ENCODE results near the gene CACNA1C.

CACNA1C gene

DNA sequence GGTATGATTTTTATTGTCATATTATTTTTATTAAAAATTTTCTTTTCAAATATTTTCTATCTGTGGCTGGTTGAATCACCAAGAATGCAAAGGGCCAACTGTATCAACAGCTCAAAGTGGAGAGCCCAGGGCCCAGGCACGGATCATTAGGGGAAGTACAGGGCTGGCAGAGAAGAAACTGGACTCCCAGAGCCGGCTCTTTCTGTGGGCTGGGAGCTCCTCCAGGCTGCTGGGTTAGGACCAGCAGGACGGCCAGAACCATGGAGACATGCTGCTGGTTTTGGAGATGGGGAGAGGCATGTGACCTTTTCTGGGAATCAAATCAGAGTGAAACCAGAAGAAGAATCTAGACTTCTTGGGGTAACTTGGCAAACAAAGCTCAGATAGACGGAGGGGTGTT lies 220.5 kb downstream of the CACNA1C start:
- no peak for DNase-seq (ENCODE audit: low read depth in 2 of 2, low spot score in 1 of 2)

DNA sequence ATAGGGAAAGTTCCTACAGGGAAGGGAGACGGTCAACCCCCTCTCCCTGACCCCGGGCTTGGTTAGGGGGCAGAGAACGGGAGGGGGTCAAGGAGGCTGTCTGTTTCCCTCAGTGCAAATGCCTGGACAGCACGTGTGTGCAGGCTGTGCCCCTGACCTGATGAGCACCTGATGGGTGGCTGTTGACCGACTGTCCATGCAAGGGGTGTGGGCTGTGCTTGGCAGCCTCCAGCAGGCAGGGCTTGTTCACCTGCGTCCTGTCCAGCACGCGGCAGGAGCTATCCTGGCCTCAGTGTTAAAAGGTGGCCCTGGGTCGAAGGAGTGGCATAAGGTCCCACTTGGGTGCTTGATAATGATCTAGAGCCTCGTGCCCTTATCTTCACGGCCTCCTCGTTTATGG lies 221.0 kb downstream of the CACNA1C start:
- DNase-seq (ENCODE audit: low read depth in 2 of 2, low spot score in 1 of 2): no peak

DNA sequence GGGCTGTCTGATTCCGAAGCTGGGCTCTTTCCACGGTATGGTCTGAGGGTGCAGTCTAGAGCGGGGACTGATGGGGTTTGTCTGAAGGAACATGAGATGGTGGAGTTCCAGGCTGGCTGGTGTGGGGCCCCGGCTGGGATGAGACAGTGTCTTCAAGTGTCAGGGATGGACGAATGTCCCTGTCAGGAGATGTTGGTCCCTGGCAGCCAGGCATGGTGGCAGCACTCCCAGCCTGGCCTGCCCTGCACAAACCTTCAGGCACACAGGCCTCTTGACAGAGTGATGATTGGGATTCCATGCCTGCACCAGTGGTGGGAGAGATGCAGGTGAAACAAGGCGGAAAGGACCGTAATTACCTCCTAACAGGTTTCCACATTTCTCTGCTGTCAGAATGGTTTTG lies 221.9 kb downstream of the CACNA1C start:
- no peak for DNase-seq (ENCODE audit: low read depth in 2 of 2, low spot score in 1 of 2)

DNA sequence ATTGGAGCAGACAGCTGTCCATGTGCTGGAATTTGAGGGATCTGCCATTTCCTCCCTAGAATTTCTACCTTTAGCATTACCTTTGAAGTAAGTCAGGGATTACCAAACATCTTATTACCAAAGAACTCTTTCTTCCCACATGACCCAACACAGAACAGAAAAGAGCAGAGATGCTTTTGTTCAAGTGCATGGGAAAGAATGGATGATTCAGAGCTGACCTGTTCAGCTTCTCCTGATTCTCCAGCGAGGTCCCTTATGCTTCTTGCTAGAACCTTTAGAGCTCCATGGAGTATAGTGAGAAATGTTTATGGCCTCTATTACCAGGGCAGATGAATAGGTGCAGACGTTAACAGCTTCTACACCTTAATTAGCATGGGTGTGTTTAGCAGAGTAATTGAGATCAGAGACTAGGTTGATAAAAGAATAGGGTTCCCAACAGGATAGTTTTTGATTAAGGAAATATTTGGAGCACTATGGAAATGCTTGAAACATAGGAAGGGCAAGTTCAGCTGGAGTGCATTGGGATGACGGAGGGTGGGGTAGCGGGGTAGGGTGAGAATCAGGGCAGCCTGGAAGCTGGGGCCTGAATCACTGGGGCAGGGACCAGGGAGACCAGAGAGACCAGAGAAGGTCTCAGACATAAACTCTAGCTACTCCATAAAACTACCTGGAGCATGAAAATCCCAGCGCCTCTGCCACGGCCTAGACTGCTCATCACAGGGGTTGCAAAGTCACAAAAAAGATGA lies 223.7 kb downstream of the CACNA1C start:
- DNase-seq (ENCODE audit: low read depth in 2 of 2, low spot score in 1 of 2): no peak

DNA sequence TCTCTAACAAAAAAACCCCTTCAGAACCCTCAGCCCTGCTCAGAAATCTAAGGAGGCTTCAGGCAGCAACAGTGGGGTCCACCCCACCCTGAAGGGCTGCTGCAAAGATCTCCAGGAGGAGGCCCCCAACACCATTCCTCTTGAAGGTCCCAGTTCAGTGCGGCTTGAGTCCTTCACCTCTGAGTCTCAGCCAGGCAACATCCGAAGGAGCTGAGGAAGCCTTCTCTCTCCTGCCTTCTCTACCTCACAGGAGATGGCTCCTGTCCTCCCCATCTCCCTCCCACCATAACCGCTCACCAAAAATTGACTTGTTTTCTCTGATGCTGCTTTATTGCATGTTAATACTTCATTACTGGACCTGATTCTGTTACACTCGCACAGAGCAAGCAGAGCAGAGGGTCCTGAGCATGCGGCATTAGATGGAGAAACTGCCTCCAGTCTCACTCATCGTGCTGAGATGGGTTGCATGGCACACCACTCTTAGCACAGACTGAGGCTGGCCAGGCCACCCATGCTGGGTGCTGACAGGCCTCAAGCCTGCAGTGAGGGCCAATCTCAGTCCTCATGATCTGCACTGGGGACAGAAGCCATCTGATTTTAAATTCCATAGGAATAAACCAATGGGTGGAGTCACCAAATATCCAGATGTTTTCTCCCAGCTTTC lies 224.8 kb downstream of the CACNA1C start:
- no peak for DNase-seq (ENCODE audit: low read depth in 2 of 2, low spot score in 1 of 2)

DNA sequence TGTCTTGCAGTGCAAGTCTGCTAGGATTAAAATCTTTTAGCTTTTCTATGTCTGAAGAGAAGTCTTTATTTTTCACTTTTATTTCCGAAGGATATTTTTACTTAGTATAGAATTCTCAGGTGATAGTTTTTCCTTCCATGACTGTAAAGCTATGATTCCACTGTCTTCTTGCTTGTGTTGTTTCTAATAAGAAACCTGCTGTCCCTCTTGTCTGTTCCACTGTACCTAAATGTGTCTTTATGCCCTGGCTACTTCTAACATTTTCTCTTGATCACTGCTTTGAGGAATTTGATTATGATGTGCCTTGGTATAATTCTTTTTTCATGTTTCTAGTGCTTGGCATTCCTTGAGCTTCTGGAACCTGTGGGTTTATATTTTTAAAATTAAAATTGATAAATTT lies 228.7 kb downstream of the CACNA1C start:
- no peak for DNase-seq (ENCODE audit: low read depth in 2 of 2, low spot score in 1 of 2)

DNA sequence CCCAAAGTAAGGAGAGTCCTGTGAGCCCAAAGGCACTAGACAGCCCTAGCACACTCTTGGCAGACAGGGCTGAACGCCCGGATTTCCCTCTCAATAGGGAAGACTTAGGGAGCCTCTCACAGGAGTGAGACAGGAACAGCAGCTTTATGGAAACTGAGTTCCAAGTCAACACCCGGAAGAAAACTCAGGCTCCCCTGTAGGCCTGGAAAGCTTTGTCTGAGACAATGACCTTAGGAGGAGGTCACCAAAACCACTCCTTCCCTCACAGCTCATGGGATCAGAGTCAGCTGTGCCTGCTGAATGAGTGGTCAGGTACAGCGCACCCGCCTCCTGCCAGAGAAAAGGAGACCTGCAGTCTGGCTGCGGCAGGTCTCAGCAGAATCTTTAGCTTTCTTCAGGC lies 229.5 kb downstream of the CACNA1C start:
- DNase-seq (ENCODE audit: low read depth in 2 of 2, low spot score in 1 of 2): no peak

DNA sequence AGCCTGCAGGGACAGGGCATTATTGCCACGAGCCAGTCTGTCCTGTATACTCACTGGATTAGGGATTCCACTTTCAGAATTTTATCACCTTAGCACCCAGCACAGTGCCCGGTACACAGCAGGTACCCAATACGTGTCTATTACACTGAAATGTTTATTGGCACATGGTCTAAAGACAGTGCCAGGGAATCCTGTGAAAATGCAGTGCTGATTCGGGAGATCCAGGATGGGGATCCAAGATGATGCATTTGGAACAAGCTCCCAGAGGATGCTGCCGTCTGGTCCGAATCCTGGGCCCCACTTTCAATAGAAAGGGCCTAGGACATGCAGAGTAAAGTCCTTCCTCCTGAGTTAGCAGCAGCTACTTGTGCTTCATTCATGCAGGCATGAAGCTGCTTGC lies 230.7 kb downstream of the CACNA1C start:
- DNase-seq (ENCODE audit: low read depth in 2 of 2, low spot score in 1 of 2): no peak

DNA sequence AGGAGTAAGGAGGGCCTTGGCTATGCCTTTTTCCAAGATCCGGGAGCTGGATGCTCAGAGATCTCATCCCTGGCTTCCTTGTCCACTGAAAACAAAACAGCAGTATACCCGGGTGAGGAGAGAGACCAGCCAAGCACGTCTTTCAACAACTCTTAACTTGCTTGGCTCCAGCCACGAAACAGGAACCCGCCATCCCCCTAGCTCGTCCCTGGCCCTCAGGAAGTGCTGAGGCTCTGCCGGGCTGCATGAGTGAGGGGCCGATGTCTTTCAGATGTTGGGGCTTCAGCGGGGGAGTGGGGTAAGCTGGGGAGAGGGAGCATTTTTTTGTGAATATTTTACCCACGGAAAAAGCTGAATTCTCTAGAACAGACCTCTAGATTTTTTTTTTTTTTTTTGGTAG lies 231.1 kb downstream of the CACNA1C start:
- no peak for DNase-seq (ENCODE audit: low read depth in 2 of 2, low spot score in 1 of 2)

DNA sequence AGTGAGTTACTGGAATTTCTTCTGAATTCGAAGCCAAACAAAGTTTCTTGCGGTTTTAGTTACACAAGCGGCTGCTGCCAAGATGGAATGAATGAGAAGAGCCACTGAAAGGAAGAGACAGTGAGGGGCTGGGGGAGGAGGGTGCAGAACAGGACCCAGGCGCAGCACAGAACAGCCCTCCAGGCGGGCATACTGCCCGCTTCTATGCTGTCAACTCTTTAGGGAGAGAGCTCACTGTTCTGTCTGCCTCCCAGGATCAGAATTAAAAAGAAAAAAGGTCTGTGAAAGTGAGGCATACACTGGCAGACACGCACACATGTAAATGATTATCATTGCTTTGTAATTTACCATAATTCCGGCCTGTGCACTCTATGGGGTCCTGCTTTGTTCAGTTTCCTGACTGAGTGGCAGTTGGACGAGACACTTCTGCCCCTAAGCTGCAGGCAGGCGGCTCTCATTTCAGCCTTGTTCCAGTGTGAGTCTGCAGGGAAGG lies 231.6 kb downstream of the CACNA1C start:
- no peak for DNase-seq (ENCODE audit: low read depth in 2 of 2, low spot score in 1 of 2)

DNA sequence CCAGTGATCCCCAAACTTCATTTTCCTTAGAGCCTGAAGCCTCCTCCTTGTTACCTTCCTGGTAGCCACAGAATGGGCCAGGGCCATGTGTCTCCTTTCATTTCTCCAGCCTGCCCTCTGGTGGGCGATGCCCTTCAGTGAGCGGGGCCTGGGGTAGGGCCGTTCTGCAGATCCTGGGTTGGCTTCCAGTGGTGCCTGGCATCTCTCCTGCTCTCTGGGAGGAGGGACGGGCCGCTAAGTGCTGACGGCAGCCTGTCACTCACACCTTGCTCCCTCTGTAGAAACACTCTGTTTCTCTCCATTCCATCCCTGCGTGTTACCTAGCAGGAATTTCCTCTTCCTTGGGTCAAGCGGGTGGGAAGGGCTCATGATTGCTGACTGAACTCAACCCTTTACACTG lies 232.1 kb downstream of the CACNA1C start:
- no peak for DNase-seq (ENCODE audit: low read depth in 2 of 2, low spot score in 1 of 2)

DNA sequence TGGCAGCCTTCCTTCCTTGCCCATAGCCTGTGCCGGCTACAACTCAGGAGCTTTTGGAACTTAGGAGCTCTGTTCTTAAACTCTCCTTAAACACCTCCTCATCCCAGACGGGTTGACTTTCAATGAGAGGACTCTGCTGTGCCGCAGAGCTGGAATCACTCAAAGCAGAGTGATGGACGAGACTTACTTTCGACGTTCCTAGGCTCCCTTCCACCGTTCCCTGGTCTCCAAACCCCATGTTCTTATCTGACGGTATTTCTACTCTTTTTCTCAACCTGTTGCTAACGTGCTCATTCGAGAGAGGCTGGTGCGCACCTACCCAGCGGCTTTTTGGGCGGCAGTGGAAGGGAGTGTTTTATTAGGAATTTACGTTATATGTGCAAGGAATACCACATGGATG lies 232.7 kb downstream of the CACNA1C start:
- DNase-seq (ENCODE audit: low read depth in 2 of 2, low spot score in 1 of 2): no peak

DNA sequence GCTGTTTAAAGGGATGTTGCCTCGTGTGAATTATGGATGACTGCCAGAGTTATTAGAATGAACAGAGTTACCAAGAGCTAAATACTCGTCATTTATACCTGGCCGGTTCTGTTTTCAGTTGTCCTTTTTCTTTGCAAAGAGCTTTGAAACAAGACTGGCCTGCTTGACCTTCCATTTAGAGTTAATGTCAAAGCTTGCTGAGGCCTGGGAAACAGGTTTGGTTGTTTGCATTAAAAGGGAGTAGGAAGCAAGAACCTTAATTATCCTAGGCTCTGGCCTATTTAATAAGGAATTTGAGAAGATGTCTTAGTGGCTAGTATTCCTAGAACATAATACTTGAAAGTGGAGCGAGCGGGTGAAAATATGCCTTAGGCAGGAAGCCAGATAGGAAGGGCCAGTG lies 233.3 kb downstream of the CACNA1C start:
- no peak for DNase-seq (ENCODE audit: low read depth in 2 of 2, low spot score in 1 of 2)

DNA sequence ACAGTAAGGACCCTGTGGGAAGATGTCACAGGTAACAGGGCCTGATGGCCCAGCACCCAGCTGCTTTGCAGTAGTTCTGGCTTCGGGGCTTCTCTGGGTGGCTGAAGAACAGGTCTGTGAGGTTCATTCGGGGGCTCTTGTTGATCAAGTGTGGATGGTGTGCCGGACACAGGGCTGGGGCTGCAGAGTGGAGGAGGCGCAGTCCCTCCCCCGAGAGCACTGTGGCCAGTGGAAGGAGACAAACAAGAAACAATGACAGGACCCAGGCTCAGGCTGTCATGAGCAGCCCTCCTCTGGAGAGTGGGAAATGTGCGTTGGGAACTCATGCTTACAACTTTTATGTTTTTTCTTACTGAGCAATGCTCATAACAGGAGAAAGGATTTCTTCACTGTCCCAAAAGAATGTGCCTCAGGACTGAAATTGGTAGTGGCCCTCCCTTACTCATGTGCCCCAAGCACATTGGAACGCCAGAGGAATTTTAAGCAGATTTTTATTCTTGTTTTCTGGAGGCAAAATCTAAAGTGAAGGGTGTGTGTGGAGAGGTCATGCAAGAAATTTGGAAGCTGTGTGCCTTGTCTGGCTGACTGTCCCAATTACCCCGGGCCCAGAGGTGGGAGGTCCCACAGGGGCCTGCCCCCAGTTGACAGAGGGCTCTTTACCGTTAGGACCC lies 233.8 kb downstream of the CACNA1C start:
- DNase-seq (ENCODE audit: low read depth in 2 of 2, low spot score in 1 of 2): no peak

DNA sequence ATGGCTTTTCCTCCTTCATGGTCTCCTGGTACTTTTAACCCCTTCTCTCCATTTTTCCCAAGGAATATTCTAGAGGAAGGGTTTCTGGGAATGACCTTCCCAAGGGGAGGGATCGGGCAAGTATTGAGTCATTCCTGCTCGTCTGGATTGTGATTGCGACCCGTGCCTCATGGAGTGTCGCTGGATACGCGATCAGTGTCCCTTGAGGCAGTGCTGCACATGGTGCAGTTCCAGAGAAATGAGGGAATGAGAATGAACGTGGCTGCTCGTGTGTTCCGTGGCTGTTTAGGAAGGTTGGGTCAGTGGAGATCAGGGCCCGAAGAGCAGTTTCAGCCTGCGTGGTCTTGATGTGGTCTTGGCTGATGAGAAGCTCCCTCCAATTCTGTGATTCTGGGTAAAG lies 234.4 kb downstream of the CACNA1C start:
- no peak for DNase-seq (ENCODE audit: low read depth in 2 of 2, low spot score in 1 of 2)

DNA sequence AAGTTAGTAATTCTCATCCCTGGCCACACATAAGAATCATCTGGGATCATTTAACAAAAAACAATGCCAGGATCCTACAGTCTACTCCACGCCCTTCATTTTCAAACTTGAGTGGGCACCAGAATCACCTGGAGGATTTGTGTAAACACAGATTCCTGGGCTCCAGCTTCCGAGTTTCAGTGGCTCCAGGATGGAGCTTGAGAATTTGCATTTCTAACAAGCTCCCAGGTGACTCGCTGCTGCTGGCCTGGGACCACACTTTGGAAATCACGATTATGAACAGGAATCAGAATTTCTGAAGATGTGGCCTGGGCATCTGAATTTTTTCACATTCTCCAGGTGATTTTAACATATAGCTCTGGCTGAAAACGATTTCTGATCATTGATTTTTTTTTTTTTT lies 234.8 kb downstream of the CACNA1C start:
- DNase-seq (ENCODE audit: low read depth in 2 of 2, low spot score in 1 of 2): no peak

DNA sequence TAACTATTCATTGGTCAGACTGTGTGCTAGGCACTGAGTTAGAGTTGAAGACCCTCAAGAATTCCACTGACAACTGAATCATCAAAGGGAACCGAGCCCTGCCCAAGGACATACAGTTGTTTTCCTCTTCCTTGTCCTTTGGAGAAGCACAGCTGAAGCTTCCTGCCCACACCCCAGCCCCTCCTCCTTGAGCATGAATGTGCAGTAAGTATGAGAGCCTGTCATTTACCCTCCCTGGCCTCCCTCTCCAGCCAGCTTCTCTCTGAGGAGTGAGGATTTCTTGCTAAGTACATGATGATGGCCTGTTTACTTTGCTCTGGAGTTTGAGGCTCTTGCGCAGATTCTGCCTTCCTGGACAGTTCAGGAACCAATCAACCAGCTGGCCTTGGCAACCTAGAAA lies 235.2 kb downstream of the CACNA1C start:
- no peak for DNase-seq (ENCODE audit: low read depth in 2 of 2, low spot score in 1 of 2)

DNA sequence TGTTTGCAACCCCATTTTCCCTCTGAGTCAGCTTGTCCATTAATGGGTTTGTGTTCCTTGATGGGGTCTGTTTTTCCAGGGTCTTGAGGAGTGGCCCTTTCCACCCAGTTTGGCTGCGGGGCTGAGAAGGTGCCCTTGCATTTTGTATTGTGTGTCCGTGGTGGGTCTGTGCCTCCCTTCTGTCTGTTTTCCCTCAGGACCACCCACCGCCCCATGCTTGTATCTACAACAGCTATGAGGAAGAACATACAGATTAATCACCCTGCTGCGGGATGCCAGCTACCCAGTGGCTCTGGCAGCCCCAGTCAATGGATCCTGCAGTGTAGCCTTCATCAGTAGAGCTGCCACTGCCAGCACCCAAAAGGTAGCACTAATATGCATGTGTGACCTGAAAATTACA lies 235.7 kb downstream of the CACNA1C start:
- DNase-seq (ENCODE audit: low read depth in 2 of 2, low spot score in 1 of 2): no peak

DNA sequence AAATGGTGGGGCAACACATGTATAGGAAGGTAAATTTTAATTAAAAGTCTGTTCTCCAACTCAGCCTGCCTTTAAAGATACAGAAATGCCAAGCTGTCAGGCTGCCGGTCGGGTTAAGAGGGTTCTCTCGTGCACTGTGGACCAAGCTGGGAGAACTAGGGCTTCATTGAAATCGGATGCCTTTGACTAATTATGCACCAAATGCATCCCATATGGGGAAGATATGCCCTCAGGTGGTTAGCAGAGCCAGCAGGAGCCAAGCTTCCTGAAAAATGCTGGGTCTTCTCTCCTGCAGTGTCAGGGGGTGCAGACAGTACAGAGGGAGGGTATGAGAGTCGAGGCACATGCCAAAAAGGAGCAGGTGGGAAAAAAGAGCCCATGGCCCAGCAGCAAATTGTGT lies 236.1 kb downstream of the CACNA1C start:
- no peak for DNase-seq (ENCODE audit: low read depth in 2 of 2, low spot score in 1 of 2)

DNA sequence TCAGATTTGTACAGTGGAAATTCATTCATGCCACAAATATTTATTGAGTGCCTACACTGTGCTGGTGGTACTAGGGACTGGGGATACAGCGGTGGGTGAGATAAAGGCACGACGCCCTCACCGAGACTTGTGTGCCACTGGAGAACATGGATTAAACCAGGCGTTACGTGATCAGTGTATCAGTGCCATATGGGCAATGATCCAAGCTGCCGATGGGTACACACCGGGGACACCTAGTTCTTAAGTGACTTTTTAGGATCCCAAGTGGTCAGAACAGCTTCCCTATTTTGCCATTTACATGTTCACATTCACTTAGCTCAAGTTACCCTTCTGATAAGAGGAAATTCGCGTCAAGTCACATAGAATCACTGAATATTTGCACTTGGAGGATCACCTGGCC lies 236.7 kb downstream of the CACNA1C start:
- DNase-seq (ENCODE audit: low read depth in 2 of 2, low spot score in 1 of 2): no peak

DNA sequence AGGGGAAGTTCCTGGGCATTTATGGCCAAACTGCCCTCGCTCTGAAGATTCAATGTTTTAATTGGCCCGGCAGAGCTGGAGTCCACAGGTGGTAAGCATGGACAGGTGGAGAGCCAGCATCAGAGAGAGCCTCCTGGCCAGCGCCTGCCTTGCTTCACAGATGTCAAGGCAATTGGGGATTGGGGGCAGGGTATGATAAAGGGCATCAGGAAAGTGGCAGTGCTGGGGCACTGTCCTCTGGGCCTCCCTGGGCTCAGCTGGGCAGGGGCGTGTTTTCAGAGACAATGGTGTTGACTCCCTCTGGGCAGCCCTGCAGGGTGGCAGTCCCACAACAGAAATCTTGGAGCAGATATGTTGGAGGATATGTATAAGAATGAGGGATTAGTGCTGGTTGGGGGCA lies 237.3 kb downstream of the CACNA1C start:
- no peak for DNase-seq (ENCODE audit: low read depth in 2 of 2, low spot score in 1 of 2)

DNA sequence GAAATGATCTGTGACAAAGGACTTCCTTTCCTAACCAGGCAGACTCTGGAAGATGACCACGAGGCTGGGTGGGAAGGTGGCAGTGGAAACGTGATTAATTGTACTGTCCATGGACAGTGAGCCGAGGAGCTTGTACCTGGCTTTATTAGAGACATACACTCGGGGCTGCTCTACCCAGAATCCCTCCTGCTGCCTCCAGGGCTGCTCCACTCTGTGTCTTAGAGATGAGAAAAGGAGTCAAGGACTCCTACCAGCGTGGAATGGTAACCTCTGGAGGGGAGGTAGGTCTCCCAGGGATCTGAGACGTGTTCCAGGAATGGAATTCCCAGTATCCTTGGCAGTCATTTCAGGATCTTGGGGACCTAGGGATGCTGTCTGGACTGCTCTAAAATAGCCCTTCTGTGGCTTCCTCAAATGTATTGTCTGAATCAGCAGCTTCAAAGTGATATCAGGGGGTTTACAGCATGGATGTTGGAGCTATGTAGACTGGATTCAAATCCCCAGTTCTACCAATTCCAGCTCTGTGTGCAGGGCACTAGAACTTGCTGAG lies 237.8 kb downstream of the CACNA1C start:
- no peak for DNase-seq (ENCODE audit: low read depth in 2 of 2, low spot score in 1 of 2)
